ENCODE data around the gene AHRR.

AHRR gene

DNA sequence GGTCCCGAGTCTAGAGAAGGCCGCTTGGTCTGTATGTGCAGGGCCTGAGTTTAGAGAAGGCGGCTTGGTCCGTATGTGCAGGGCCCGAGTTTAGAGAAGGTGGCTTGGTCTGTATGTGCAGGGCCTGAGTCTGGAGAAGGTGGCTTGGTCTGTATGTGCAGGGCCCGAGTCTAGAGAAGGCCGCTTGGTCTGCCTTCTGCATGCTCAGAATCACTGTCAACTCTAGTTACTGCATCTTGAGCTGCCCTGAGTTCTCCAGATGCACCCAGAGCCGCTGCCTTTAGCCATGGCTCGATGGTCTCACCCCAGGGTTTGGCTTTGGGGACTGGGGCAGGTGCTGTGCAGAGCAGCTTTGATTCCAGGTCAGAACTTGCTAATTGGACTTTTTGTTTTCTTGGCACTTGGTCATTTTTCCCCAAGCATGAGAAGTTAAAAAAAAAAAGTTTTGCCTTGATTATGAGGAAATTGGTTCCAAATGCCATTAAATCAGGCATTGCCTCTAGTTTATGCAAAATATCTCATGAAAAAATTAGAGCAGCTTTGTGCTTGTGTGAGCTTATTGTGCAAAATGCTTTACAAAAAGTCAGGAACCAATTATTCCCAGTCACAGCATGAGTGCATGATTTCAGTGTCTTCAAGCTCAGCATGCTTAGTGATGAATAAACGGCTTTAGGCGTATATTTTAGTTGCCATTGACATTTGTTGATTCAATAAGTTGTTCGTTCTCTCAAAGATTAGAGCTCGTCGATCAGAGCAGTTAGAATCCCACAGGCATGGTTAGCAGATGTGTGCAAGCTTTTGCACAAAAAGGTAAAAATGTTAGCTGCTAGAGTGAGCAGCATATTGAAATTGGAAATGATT, 96.0 kb downstream of the AHRR start:
- no peak for DNase-seq

DNA sequence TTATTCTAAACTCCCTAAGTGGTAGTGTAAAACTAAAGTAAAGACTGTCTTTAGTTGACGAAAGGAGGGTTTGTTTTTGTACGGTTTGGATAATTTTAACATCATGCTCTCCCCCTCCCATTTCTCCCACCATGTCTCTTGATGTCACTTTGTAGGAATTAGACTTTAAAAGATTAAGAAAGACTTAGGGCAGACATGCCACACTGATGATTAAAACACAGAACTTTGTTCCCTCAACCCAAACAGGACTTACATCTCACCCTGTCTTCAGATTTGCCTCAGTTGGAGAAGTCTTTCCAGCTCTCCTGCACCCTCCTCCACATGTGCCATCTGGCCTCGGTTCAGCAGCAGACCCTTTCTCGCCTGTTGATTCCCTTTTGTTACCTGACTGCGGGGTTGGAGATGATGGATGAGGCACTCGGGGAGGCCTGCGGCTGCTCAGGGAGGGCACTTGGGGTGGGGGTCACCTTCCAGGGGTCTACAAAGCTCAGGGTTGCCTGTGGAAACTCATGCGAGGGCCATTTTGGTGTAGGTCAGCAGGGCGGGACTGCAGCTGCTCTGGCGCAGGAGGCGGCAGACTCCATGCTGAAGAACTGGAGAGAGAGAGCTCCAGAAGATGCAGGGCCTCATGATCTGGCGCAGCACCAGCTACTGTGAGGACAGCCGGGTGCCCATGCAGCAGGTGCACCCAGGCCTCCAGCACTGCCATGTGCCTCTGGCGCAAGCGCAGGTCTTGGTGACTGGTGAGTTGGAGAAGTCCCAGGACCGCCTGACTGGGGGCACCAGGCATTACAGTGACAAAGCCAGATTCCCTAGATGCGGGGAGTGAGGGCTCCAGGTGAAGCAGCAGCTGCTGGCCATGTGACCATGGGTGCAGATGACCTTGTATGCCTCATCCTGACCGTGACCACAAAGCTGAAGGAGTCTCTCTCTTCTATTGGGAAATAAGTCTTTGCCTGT, 96.9 kb downstream of the AHRR start:
- DNase-seq = peak; percentile 93

DNA sequence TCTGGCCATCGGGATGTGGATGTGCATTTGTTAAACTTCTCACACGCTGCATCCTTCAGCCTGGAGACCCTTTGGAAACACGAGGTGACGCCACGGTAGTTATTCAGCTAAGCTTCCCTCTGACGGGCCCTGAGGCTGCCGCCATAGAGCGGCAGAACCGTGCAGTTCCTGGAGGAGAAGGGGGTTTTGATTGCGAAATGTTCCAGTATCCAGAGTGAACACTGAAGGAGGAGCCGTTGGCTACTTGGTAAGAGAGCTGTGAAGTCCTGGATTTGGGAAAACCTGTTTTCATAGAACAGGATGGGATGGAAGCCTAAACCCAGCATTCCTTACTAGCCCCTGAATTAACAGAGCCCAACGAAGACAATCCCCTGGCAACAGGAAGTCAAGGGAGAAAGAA, 98.5 kb downstream of the AHRR start:
- no peak for DNase-seq

DNA sequence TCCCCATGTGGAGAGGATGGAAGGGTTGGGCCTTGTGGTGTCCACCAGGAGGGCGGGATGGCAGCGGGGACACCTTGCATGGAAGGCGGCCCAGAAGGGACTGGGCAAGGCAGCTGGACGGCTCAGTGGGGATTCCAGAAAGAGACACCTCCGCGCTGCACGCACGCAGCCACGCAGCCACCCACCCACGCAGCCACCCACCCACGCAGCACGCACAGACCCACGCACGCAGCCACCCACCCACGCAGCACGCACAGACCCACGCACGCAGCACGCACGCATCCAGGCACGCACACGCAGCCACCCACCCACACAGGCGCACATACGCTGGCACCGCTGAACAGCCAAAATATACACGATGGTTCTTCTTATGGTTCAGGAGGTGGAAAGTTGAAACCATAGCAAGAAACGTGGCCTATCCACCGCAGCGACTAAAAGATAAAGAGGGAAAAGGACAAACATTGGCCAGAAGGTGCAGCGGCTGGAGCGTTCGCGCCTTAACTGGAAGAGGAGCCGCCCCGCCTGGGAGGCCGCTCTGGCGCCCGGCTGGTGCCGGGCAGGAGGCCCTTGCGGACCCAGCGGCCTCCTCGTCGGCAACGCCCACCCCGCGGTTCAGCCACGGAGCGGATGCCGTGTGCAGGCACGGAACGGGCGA, 99.2 kb downstream of the AHRR start:
- DNase-seq = no peak

DNA sequence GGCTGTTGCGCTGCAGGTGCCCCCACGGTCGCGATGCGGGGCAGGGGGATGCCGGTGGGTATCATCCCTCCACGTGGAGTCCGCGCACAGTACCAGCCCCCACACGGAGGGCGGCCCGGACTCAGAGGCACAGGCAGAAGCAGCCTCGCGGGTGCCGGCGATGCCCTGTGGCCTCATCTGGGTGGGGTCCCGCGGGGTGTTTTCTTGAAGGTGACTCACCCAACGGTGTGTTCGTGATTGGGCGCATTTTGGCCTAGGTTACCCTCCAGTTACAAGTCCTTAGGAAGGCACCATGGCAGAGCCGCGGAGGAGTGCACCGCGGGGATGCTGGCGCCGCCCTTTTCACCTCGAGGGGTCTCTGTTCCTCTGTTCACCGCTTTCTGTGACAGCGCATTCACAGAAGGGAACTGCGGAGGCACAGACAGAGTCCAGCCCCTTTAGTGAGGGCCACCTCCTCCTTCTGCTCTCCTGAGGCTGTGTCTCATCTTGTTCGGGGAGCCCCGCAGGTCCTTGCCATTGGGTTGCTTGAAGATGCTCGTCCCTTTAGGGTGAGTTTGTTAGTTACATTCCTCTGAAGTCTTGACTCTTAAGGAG, 99.9 kb downstream of the AHRR start:
- no peak for DNase-seq

DNA sequence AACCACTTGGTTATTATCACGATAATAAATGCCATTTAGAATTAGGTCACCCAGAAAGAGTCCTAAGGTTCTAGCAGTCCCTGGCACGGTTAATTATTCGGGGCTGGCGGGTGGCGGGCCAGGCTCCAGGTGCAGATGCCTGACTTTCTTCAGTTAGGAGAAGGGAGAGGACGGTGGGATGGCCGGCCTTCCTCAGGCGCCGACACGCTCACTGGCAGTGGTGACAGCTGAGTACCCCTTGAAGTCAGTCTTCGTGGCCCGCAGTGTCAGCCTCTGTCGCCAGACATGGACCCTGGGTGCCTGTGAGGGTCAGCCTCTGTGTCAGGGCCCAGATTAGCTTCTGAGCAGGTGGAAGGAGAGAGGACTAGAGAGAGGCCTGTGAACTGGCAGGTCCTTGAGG, 100.4 kb downstream of the AHRR start:
- DNase-seq = no peak

DNA sequence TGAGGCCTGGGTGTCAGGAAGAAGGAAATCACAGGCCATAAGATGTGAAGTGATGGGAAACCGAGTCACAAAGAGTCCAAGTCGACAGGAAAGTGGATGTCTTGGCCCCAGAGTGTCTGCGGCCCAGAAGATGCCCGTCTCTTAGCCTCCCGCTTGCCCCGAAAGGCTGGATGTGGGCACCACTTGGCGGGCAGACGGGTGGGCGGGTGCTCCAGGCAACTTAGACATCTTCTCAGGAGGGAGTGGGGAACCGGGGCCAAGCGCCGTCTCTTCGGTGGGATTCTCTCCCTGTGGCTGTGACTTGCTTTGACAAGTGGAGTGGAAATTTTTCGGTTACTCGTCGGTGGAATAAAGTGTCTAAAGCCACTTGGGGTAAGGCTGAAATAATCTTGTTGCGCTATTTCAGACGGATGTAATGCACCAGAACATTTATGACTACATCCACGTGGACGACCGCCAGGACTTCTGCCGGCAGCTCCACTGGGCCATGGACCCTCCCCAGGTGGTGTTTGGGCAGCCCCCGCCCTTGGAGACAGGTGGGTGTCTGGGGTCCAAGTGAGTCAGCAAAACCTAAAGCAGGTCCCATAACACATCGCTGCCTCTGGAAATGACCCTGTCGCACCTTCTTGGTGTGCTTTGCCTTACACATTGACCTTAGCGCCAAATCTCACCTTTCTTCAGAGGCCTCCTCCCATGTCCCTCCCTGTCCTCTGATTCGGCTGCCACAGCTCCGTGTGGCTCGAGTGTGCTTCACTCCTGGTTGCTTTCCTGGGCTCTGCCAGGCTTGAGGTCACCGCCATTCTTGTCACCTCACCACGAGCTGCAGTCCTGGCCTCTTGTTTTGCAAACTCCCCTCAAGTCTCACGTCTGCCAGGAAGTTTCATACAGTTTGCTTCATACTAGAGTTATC, 101.1 kb downstream of the AHRR start:
- DNase-seq = no peak

DNA sequence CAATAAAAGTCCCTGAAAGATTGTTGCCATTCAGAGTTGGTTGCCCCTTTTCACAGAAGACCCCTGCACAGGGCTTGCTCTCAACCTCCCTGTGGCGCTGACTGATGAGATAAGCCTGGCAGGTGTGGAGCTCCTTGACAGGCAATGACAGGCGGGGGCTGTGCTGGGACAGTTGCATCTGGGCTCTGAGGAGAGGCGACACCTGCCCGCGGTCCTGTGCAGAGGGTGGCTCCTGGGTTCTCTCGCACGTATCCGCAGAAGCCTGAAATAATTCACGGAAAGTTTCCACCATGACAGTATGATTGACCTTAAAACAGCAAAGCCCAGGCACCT, 101.7 kb downstream of the AHRR start:
- no peak for DNase-seq

DNA sequence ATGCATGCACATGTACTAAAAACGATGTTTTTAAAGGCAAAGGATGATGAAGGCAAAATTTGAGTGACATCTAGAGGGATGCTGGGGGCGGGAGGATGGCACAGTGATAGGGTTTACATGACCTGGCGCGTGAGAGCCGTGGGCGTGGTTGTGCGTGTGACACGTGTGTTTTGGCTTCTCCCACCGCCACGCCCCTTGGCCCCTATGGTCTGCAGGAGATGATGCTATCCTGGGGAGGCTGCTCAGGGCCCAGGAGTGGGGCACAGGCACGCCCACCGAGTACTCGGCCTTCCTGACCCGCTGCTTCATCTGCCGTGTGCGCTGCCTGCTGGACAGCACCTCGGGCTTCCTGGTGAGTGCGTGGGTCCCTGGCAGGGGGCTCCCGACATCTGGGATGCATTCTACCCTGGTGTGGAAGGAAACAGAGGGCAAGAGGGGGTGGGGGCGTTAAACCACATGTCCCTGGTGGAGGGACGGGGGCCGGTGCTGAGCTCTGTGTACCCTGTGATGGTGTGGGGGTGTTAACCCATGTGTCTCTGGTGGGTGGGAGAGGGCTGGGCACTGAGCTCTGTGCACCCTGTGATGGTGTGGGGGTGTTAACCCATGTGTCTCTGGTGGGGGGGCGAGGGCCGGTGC, 102.2 kb downstream of the AHRR start:
- DNase-seq = no peak

DNA sequence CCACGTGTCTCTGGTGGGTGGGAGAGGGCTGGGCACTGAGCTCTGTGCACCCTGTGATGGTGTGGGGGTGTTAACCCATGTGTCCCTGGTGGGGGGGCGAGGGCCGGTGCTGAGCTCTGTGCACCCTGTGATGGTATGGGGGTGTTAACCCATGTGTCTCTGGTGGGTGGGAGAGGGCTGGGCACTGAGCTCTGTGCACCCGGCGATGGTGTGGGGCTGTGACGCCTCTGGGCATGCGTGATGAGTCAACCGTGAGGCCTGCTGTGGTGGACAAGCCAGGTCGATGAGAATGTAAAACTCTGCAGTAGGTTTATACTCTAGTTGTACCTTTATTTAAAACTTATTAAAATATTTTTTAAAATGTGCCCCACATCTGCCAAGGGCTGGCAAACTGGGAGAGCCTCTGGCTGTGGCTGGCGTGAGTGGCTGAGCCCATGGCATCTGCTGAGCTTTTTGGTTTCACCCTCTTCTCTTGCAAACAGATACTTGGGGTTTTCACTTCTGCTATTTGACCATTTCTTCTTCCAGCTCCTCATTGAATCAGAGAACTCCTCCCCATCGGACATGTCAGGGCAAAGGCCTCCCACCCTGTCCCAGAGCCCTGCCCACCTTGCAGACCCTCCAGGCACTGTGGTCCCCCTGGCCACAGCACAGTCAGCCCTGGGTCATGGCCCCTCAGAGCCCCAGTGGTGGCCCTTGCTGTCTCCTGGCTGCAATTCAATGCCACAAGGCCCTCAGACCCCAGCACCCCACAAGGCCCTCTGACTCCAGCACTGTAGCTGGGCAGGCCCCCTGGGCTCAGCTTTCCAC, 103.0 kb downstream of the AHRR start:
- no peak for DNase-seq

DNA sequence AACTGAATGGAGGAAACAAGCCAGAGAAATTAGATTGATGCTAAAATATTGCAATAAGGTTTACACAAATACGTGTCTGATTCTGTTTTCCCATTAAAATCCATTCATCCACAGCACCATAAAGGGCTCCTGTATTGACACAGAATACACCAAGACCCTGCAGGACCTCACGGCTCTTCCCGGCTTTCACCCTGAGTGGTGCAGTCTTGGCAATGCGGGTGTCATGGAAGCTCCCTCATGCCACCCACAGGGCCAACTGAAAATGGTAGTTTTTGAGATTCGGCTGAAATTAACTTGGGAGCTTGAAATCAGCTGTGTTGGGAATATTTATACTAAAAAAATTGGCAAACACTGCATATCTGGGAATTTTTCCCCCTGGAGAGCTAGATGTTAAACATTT, 104.2 kb downstream of the AHRR start:
- DNase-seq = peak; percentile 52

DNA sequence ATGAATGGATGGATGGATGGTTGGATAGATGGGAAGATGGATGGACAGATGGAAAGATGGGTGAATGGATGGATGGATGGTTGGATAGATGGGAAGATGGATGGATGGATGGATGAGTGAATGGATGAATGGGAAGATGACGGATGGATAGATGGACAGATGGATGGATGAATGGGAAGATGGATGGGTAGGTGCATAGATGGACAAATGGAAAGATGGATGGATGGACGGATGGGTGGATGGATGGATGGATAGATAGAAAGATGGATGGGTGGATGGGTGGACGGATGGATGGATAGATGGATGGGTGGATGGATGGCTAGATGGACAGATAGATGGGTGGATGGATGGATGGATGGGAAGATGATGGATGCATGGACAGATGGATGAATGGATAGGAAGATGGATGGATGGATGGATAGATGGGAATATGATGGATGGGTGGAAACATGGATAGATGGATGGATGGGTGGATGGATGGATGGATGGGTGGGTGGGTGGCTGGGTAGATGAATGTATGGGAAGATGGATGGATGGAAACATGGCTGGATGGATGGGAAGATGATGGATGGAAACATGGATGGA, 105.0 kb downstream of the AHRR start:
- DNase-seq = no peak

DNA sequence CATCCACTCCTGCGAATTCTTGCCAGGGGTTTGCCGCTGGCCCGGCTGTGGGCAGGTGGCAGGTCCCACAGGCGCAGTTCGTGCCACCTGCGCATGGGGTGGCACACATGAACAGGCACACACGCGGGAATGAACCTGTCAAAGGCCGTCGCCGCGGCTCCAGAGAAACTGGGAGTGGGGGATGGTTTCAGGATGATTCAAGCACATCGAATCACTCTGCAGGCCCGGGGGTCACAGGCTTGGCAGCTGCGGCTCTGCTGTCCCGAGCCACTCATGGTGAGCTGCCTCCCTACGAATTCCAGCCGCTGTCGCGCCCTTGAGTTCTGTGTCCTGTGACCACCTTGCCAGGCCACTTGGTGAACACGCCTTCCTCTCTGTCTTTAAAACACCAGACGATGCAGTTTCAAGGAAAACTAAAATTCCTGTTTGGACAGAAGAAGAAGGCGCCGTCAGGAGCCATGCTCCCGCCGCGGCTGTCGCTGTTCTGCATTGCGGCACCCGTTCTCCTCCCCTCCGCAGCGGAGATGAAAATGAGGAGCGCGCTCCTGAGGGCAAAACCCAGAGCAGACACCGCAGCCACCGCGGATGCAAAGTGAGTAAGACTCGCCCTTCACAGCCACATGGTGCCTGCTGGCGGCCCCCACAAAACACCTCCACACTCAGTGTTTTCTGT, 106.0 kb downstream of the AHRR start:
- DNase-seq = no peak

DNA sequence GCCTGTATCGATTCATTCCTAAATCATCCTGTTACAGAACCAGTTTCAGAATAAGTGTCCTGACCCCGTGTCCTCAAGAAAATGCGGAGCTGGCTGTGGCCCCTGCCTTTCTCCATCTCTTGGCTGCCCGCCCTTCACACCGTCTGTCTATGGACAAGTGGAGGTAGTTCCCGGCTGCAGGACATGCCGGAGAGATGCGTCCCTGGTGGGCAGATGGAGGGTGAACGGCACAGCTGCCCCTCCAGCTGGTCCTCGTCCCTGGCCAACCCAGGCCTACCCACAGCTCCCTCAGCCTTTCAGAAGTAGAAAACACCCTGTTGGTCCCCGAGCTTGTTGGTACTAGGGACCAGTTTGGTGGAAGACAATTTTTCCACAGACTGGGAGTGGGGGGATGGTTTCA, 106.7 kb downstream of the AHRR start:
- DNase-seq = no peak

DNA sequence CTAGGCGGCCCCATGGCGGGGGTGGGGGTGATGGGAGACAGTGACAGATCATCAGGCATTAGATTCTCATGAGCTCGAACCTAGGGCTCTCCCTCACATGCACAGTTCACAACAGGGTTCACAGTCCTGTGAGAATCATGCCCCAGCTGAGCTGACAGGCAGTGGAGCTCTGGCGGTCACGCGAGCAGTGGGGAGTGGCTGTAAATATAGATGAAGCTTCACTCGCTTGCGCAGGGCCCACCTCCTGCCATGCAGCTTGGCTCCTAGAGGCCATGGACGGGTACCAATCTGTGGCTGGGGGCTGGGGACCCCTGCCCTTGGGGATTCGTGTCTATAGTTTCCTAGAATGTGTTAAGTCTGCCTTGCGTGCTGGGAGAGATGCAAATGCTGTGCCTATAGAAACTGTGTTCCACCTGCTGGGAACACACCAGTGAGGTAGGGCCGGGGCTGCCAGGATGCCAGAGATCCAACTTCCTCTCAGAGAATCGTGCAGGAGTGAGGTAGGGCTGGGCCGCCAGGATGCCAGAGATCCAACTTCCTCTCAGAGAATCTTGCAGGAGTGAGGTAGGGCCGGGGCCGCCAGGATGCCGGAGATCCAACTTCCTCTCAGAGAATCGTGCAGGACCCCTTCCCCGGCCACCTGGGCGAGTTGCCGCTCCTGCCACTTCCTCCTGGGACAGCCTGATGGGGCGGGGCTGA, 107.4 kb downstream of the AHRR start:
- no peak for DNase-seq

DNA sequence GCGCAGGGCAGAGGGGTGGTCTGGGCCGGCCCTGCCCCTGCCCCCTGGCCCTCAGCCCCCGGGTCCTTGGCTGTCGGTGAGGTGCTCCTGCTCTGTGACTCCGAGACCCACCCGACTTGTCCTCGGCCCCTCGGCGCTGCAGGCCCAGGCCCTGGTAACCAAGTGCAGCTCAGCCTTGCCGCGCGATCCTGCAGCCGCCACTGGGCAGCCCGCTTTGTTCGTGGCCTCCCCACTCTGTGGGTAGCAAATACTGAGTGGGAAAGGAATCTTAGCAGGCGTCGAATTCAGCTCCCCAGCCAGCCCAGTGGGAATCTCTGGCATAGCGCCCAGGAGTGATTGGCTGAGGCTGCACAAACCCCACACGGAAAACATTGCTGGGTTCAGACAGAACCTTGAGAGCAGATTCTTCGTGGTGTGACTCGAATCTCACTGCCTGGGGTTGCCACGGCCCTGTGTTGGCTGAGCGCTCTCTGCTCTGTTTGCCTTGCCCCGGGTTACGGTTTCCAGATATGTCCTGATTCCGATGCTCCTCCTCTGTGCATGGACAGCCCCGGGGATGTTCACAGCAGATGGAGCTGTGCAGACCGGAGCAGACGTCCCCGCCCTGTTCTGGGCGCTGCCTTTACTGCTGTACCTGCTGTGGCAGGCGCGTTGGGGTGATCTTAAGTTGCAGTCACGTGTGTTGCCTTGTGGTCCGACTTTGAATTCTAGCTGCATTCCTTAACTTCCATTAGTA, 108.1 kb downstream of the AHRR start:
- DNase-seq = no peak

DNA sequence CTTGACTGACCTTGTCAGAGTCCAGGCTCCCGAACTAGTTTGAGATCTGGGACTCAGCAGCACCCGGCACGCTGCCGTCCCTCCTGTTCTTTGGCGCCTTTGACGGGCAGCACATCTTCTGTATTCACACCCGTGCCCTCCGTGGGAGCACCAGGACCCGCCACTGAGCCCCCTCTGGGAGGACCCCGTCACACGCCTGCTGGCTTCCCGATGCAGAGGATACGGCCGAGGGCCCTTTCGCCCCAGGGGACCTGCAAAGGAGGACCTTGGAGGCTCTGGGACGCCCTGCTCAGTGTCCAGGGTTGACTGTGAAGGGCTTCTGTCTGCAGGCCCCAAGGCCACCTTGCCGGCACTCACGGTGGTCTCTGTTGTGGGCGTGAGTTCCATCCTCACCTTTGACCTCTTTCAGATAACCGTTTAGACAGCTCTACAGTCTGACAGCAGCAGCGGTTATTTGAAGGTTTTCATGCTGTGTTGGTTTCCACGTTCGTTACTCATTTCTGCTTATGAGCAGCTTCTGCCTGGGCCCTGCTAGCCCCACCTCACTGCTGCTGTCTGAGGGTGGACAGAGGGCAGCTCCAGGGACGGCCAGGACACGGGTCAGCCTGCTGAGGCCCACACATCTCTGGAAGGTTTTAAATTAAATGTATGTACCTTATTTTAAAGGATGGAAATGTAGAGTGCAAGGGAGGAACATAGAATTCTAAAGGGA, 108.9 kb downstream of the AHRR start:
- no peak for DNase-seq

Measured in SHP77 treated with DMSO at 0.1 percent for 48 hours (cell line).